Stimulated activated CD4-positive, alpha-beta T cell treated with anti-CD3 and anti-CD28 coated beads, Interleukin-1b, Interleukin-23, amount 100 ng/mL, for 4 hours (primary cell): ENCODE measurements around the gene FANCI.
"Not testable (repeated sequence)": the region's sequence is repeated elsewhere in the genome, so short reads cannot be mapped to it uniquely, and the experiment has no call there.

Experiments
- DNase-seq, 2 donors: peaks; one replicate each; pipeline ENCODE4 v3.0.0-alpha.2; 2020; ENCODE audit warnings: low read depth in 2 of 2

Gene FANCI

DNA sequence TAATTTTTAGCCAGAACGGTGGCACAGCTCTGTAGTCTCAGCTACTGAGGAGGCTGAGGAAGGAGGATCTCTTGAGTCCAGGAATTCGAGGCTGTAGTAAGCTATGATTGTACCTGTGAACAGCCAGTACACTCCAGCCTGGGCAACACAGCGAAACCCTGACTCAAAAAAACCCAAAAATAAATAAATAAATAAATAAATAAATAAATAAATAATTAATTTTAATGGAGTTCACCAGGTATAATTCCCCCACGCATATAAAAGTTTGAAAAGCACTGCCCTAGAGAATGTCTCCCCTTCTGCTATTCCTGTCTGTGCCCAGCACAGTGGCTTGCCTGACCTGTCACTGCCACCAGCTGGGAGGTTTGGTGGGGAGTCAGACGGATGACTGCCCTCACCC lies 18.2 kb upstream of the FANCI start:
- no peak for DNase-seq

DNA sequence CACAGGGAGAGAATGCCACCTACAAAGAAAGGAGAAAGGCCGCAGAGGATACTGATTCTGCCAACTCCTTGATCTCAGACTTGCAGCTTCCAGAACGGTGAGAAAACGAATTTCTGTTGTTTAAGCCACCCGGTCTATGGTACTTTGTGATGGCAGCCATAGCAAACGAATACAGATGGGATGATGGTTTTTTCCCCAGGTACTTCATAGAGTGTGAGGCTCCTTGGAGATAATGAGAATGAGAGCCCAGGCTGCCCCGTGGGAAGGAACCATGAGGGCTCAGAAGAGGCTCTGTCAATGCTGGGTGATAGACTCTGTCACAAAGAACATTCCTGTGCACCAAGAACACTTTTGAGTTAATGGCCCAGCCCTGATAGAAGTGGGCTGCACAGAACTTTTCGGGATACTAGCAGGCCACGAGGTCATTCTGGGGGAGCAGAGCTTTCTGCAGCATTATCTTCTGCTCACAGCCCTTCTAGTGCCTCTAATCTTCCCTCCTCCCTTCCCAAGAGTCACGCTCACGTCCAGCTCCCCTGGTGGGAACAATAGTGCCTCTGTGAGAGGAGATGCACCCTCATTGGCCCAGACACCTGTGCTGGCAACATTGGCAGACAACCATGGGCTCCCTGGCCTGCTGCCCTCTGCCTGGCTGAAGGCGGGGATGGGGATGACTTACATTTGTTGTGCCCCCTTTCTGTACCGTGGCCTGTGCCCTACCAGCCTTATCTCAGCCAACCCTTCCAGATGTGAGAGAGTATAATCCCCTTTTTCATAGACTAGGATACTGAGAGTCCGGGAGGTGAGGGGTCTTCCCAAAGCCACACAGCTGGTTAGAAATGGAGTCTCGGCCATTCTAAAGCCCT lies 17.2 kb upstream of the FANCI start:
- no peak for DNase-seq

- no peak for DNase-seq
Observed at GRCh38 chr15:89227425-89227824, 16.4 kb upstream of the FANCI start.

DNA sequence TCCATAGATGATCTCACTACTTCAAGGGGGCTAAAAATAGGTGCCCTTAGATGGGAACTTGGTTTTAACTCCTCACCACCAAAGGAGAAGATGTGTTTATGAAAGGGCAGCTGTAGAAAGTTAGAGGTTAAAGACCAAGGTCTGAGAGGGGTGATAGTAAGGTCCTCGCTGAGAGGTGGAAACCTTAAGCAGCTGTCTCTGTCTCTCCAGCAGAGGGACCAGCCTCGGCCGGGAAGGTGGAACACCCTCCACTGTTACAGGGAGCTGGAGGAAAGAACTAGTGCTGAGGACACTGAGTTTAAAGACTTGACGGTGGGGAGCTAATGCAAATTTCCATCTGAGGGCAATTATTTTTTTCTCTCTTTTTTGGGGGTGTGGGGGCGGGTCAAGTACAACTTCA lies 13.5 kb upstream of the FANCI start:
- no peak for DNase-seq

DNA sequence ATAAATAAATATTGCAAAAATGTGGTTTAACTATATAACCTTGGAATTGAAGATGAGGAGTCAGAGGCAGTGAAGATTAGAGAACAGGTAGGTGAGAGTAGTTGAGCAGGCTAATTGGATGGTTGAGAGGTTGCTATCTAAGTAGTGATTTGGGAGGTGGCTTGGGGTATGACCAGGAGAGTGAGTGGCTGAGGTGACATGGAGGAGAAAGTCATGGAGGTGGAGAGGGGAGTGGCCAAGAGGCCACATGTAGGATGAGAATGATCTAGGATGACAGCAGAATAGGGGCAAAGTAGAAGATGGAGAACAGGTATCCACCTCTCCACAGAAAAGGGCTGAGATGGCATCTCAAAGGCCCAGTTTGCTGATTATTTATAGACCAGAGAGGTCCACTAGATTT lies 11.9 kb upstream of the FANCI start:
- no peak for DNase-seq

- DNase-seq: not testable (repeated sequence)
Observed at GRCh38 chr15:89239883-89240810, 3.6 kb upstream of the FANCI start.

GRCh38 chr15:89243046-89243690 lies 611 bp upstream of the FANCI start:
- no peak for DNase-seq

- DNase-seq: no peak
Observed at GRCh38 chr15:89244574-89244903, 760 bp downstream of the FANCI start.

DNA sequence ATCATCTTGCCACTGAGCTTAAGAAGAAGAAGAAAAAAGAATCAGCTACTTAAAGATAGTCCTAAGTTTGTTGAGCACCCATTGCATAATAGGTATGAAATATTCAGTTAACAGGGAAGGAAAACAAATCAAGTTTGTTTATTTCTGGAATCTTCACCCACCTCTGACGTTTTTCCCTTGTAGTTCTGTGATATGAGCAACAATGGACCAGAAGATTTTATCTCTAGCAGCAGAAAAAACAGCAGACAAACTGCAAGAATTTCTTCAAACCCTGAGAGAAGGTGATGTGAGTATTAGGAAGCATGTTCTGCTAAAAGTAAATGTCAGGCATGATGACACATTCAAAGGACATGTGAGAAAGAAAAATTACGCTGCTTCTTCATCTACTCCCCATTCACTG lies 3.7 kb downstream of the FANCI start:
- DNase-seq: no peak

DNA sequence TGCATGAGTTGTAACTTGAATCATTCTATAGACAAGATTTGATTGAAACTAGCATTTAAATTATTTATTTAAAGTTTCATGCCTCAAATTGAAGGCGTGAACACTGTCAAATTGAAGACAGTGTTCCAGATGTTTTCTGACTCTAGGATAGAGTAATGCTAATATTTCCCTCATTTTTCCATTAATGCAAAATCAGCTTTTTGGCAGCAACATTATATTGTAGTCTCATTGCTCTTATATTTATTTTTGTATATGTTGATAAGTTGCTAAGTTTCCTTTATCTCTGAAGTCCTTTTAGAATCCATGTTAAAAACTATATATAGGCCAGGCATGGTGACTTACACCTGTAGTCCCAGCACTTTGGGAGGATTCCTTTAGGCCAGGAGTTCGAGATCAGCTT lies 4.8 kb downstream of the FANCI start:
- no peak for DNase-seq

- not testable (repeated sequence) for DNase-seq
Observed at GRCh38 chr15:89250142-89250541, 6.4 kb downstream of the FANCI start.

DNA sequence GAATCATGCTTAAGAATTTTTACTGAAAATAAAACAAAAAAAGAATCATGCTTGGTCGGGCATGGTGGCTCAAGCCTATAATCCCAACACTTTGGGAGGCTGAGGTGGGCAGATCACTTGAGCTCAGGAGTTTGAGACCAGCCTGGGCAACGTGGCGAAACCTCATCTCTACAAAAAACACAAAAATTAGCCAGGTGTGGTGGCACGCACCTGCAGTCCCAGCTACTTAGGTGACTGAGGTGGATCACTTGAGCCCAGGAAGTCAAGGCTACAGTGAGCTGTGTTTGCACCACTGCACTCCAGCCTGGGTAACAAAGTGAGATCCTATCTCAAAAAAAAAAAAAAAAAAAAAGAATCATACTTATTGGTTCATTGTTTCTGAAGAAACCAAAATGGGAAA lies 33.5 kb downstream of the FANCI start:
- DNase-seq: not testable (repeated sequence)

DNA sequence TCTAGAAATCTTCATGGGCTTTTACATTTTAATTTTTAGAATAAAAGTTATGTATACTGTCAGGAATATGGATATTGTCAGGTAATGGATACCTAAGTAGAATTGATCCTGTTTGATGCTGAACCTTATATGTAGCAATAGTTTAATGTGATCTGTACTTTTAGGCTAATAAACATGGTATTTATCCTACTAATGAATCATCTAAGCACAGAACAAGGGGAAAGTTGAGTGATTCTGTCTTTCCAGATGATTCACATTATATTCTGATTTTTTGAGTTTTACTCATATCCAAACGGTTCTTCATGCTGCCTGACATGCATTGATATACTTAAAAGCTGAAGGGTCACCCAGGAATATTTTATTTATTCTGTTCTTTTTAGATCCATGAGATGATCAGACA lies 34.5 kb downstream of the FANCI start:
- DNase-seq: no peak

- no peak for DNase-seq
Observed at GRCh38 chr15:89282631-89283030, 38.9 kb downstream of the FANCI start.

- no peak for DNase-seq
Observed at GRCh38 chr15:89283201-89283600, 39.4 kb downstream of the FANCI start.

GRCh38 chr15:89291934-89292438 lies 48.2 kb downstream of the FANCI start:
- no peak for DNase-seq

DNA sequence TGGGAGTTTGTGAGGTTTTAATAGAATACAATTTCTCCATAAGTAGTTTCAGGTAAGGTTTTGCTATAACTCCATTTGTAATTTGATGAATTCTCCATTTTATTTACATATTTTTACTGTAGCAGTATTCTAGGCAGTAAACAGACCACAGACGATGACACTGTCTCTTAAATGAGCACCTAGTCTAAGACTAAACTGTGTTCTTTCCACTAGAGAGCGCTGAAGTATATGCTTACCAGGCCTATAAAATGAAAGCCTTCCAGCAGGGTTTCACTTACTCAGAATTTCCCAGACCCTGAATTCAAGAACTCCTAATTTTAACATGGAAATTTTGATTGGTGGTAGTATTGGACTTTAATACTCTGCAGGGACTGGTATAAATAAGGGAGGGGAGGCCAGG lies 49.2 kb downstream of the FANCI start:
- DNase-seq: no peak

DNA sequence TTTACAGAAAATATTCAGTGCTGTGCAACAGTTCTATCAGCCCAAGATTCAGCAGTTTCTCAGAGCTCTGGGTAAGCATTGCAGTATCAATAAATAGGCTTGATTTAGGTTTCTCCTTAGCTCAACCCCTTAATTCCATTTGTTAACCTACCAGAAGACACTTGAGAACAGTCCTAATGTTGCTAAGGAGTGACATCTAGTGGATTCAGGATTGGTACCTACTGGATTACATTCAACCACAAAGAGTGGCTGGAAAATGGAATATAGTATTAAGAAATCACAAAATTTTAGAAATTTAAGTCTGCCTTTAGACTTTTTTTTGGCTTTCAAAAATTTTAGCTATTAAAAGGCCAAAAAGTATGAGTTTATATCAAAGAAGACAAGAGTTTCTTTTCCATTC lies 56.1 kb downstream of the FANCI start:
- no peak for DNase-seq

GRCh38 chr15:89301304-89302089 lies 57.7 kb downstream of the FANCI start:
- DNase-seq: no peak

DNA sequence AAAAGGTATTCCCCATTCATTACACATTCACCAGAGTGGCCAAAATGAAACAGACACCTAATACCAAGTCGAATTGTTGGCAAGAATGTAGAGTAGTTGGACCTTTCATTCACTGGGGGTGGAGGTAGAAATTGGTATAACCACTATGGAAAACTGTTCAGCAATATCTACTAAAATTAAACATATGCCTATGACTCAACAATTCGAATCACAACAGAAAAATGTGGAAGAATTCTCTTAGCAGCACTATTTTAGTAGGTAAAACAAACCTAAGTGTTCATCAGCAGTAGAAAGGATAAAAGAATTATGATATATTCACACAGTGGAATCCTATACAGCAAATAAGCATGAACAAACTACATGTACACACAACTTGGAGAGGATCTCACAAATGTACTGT lies 60.2 kb downstream of the FANCI start:
- no peak for DNase-seq

- DNase-seq: no peak
Observed at GRCh38 chr15:89305395-89305794, 61.6 kb downstream of the FANCI start.
